GM18505 (cell line): ENCODE results near the gene LYSMD1.

Experiments
- ATAC-seq: cut with Tn5 transposase; IDR thresholded peaks from one replicate; pipeline ENCODE4 v1.9.1; 2021; ENCODE audit not compliant: unreplicated experiment
- POLR2A ChIP-seq: IDR thresholded peaks from 4 replicates; pipeline ENCODE4 v1.6.1; 2011; ENCODE audit warnings: borderline replicate concordance; ENCODE audit not compliant: insufficient read depth, insufficient read length; ENCODE audit errors: extremely low read depth

LYSMD1 gene

DNA sequence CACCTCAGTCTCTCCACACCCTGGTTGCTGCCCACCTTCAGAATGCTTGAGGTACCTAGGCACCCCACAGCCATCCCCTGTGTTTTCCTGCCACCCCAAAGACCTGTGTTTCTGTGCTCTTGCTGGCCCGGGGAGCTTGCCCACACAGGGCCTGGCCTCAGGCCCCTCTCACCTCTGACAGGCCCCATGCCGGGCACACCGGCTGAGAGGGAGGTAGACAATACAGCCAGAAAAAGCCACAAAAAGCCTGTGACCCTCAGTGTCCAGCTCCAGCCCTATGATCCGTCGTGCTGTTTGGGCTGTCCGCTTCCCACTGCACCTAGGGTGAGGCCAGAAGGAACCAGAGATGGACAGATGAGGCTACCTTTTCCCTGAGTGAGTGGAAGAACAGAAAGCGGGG is 30.7 kb downstream of the LYSMD1 start:
- TF ChIP-seq POLR2A: no peak
- ATAC-seq: no peak

DNA sequence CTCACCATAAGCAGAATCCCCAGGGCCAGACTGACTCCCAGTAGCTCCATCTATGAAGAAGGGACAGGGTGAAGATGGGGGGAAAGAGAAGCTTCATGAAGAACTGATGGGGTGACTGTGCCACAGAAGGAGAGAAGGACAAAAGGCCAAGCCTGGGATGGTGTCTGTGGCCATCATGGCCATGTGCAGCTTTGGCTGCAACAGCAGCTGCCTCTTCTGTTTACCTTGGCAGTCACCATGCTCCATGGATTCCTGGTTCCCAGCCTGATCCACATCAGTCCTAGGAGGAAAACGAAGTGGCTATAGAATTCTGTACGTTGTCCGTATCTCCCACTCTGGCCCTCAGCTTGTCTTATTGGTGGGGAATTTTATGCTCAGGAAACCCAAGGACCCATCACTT is 31.3 kb downstream of the LYSMD1 start:
- no peak for TF ChIP-seq POLR2A
- no peak for ATAC-seq

DNA sequence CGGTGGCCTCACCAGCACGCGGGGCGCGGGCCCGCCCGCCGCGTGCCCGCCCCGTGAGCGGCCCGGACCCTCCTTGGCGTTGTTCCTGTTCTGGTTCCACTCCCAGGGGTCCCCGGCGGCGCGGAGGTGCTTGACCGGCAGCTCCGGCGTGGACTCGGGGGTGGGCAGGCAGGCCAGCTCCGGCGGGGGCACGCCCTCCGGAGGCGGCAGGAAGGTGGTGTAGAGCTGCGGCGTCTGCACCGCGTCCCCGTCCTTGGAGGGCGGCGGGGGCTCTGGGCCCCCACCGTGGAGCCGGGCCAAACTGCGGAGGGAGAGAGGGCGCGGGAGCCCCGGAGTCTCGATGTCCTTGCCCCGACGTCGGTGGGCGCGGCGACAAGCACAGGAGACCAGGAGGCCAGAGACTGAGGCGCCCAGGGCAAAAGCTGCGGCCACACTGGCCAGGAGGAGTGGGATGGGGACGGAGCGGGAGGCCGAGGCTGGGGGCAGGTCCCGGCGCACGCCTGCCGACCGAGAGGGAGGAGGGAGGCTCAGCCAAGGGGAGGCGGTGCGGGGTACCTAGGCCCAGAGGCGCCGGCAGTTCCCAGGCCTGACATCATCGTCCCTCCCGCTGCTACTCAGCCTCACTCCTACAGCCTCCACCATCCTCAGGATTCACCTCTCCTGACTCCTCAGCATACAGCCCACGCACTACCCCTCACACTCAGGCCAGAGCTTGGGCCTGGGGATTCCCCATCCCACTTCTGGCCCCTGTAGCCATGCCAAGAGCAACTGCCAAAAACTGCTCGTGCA is 32.5 kb downstream of the LYSMD1 start:
- TF ChIP-seq POLR2A: no peak
- ATAC-seq: no peak

DNA sequence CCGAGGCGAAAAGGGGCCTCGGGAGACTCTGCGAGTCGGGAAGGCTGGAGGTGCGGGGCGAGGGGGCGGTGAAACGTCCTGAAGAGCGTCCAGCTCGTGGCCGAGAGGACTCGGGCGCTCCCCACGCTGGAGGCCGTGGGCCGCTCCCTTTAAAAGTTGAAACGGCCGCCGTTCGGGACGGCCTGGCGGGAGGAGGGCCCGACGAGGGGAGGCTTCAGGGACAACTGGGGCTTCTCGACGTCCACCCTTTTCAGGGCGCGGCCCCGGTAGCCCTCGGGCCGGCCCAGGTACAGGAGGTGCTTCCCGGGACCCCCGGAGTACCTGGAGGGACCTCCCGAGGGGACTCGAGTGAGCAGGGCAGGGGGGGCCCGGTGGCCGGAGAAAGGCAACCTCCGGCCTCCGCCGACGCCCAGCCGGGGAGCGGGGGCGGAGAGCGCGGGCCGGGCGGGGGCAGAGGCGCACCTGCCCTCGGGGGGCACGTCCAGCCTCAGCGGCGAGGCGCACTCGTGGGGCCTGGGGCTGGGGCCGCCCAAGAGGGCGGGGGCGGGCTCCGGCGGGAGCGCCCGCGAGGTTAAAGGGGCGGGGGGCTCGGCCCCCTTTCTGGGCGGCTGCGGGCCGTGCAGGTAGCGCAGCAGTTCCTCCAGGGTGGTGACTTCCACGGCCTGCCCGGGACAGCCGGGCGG is 33.2 kb downstream of the LYSMD1 start:
- no peak for TF ChIP-seq POLR2A
- ATAC-seq: no peak

DNA sequence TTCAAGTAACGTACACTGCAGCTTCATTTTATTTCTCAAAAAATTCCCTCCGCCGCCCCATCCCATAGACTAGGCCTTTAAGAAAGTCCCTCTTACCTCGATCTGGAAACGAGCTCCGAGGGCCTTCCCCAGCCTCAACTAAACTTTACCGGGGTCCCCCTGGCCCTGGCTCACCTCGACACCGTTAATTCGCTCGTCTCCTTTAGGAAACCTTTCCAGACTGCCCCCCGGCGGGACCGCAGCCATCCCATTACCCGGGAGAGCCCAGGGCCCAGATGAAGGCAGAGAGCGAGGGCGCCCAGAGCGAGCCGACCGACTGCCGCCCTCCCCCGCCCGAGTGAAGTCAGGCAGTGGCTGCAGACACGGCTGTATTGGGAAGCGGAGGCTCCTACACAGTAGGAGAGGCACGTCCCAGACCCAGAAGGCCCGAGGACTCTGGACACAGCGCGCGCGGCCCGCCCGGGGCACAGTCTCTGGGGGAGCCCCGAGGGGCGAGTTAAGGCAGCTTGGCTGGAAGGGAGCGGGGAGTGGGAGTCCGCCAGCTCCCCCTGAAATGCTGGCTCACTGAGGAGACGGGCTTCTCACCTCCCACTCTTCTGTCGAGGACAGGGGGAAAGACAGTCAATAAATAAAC is 33.9 kb downstream of the LYSMD1 start:
- ATAC-seq: no peak
- TF ChIP-seq POLR2A: no peak

DNA sequence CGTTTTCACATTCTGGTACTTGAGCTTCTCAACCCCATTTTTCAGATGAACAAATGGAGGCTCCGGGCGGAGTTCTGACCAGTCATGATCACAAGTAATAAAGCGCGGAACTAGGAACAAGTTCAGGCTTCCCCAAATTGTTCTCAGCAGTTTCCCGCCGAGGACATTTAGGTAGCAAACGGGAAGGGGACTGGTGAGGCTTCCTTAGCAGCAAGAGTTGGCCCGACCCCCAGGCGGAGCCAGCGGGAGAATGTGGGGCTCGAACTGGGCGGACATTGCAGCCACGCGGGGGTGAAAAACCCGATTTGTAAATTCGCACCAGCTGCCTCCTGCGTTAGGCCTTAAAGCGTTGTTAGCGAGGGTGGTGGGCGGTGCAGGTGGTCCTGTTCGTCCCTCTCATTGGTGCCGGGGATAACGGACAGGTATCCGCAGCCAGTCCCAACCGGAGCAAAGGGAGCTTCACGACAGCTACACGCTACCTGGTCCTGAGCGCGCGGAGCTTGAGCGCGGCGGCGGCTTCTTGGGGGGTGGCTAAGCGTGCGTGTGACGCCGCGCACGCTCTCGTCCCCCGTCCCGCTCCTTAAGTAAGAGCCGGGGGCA is 34.6 kb downstream of the LYSMD1 start:
- peak; percentile 74 for ATAC-seq
- peak; percentile 27 for TF ChIP-seq POLR2A

DNA sequence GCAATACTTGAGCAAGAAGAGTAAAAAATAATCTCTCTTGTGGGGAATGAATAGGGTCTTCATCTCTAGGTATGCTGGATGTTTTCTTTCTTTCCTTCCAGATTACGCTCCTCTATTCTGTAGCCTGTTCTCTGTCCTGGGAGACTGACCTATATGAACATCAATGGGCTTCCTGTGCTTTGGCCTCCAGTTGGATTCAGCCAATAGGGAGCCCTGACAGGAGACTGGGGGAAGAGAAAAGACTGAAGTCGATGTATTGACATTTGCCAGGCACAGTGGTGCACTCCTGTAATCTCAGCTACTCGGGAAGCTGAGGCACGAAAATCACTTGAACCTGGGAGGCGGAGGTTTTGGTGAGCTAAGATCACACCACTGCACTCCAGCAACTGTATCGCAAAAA is 36.9 kb downstream of the LYSMD1 start:
- no peak for TF ChIP-seq POLR2A
- no peak for ATAC-seq

DNA sequence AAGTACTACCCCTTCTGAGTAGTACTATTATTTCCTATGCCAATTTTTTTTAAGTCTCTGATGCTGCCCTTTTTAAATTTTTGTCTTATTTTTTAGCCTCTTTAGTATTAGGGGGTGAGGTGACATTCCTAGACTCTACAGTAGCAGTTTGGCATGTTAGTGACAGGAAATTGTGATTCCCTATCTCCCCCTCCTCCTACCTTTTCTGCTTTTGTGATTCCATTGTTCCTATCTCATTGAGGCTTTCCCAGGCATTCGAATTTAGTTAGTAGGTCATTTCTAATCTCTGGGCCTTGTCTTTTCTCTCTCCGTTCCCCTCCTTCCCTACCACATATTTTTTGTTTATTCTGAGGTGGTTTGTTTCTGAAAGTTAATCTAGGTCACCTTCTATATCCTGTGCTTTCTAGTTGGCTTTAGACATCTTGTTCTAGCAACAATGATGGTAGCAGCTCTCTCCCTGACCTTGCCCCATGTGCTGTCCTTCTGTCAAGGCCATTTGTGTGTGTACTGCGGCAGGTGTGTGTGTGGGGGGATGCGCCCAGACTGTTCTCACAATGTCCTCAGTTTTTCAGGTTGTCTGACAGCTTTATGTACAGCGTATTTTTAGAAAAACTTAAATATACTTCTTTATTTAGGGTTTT is 40.8 kb downstream of the LYSMD1 start:
- no peak for TF ChIP-seq POLR2A
- ATAC-seq: no peak

DNA sequence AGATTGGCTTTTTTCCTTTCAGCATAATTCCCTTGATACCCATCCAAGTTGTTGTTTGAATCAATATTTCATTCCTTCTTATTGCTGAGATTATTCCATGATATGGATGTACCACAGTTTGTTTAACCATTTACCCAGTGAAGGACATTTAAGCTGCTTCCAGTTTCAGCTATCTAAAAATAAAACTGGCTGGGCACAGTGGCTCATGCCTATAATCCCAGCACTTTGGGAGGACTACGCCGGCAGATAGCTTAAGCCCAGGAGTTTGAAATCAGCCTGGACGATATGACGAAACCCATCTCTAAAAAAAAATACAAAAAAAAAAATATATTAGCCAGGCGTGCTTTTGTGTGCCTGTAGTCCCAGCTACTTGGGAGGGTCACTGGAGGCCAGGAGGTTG is 51.8 kb downstream of the LYSMD1 start:
- ATAC-seq: no peak
- no peak for TF ChIP-seq POLR2A
